ENCODE measurements around the gene WDCP.

DNA sequence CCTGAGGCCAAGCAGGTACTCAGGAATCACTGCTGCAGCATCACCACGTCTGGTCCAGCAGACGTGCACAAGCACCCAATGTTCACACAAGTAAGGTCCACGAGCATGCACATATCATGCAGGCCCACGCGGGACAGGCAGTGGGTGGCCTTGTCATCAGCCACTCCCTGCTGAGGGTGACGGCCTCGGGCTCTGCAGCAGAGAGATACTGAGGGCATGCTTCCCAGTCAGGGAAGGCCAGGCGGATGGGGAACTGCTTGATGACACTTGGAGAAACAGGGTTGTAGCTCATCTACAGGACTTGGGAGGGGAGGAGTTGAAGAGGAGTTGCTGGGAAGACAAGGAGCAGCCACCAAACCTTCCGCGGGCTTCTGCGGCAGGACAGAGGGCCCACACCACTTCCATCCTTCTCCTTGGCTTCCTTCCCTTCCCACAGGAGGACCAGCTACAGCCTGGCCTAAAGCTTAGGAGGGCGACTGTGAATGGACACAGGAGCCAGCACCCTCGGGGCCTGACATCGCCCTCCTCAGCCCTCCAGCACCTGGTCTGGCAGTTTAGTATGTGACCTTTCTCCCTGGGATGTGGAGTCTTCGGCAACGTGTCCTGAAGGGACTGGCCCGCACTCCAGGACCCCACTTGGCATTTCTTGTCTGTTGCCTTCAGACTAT, 22.1 kb downstream of the WDCP start:
- TF ChIP-seq CTCF (IDR thresholded peaks at IDR 0.05; ENCODE audit: low read length) = no peak
- no peak for TF ChIP-seq EZH2 (optimal IDR thresholded peaks at IDR 0.05; ENCODE audit: low read depth, low read length)
- no peak for TF ChIP-seq EZH2phosphoT487 (IDR thresholded peaks at IDR 0.05; ENCODE audit: low read length)

All from MM.1S (cell line).